H1 (cell line): Measurements from ENCODE around the gene RILPL2. TPM values are rescaled to one million over a fixed set of nuclear protein-coding genes. Genes with fewer than 3 reads are reported as not detected.
"Not testable (repeated sequence)": the region's sequence is repeated elsewhere in the genome, so short reads cannot be mapped to it uniquely, and the experiment has no call there.

Experiments
- CTCF ChIA-PET: fragments of 300-600 bp; sonication (Branson Sonifier 250); formaldehyde crosslinking; loops from one replicate; lab custom pipeline; 2021; ENCODE audit not compliant: partially characterized antibody; lab: Charles Lee
- POLR2A ChIA-PET: fragments of 300-600 bp; sonication (Branson Sonifier 250); formaldehyde crosslinking; loops from one replicate; lab custom pipeline; 2021; ENCODE audit warnings: inconsistent platforms; ENCODE audit not compliant: partially characterized antibody; lab: Charles Lee
- DNase-seq, 2 experiments: peaks; one replicate each; pipeline versions ENCODE4 v3.0.0 to v3.0.0-alpha.2; 2010 to 2022; ENCODE audit warnings: low spot score in 2 of 2, low read depth in 1 of 2, mixed read lengths in 1 of 2
- FAIRE-seq: peaks from 2 replicates; lab custom pipeline; 2011; peaks lifted over from hg19 to GRCh38; lab: Jason Lieb, UNC
- H2AFZ ChIP-seq: 2 replicates; pipeline ENCODE4 v1.8.1; 2012; ENCODE audit warnings: low read length, inconsistent platforms
- H2AK5ac ChIP-seq: 2 replicates; pipeline ENCODE4 v1.6.1; 2013; ENCODE audit warnings: low read depth, low read length
- H2BK120ac ChIP-seq: replicated peaks from 2 replicates; pipeline ENCODE3; 2013; ENCODE audit warnings: low read depth, low read length, inconsistent platforms
- H2BK12ac ChIP-seq: 2 replicates; pipeline ENCODE4 v1.6.1; 2013; ENCODE audit warnings: low read depth, low read length
- H2BK15ac ChIP-seq: 2 replicates; pipeline ENCODE4 v1.6.1; 2013; ENCODE audit warnings: low read length
- H2BK20ac ChIP-seq: 2 replicates; pipeline ENCODE4 v1.6.1; 2013; ENCODE audit warnings: low read length
- H2BK5ac ChIP-seq: 2 replicates; pipeline ENCODE4 v1.6.1; 2013; ENCODE audit warnings: low read depth, low read length
- H3K14ac ChIP-seq: 2 replicates; pipeline ENCODE4 v1.6.1; 2013; ENCODE audit warnings: inconsistent platforms; ENCODE audit not compliant: insufficient read length
- H3K18ac ChIP-seq: 2 replicates; pipeline ENCODE4 v1.6.1; 2013; ENCODE audit warnings: low read length; ENCODE audit errors: extremely low read depth
- H3K23ac ChIP-seq: 2 replicates; pipeline ENCODE4 v1.6.1; 2013; ENCODE audit warnings: inconsistent platforms; ENCODE audit not compliant: insufficient read length
- H3K23me2 ChIP-seq: 2 replicates; pipeline ENCODE4 v1.6.1; 2013; ENCODE audit warnings: low read depth, low read length
- H3K27ac ChIP-seq: 2 replicates; pipeline ENCODE4 v1.6.1; 2011; ENCODE audit warnings: low read depth, low read length, inconsistent platforms
- H3K27me3 ChIP-seq, 4 experiments: replicated peaks in 1 of 4; 1 replicate in 1 of 4; 2 replicates in 3 of 4; pipeline versions ENCODE4 v1.6.1 to v1.8.1; 2011 to 2013; ENCODE audit warnings: low read length in 3 of 4, mild to moderate bottlenecking in 3 of 4, inconsistent platforms in 2 of 4, mixed read lengths in 2 of 4, moderate library complexity in 1 of 4; ENCODE audit not compliant: control insufficient read depth in 3 of 4, insufficient read depth in 3 of 4; ENCODE audit errors: extremely low read depth in 1 of 4
- H3K36me3 ChIP-seq, 4 experiments: 2 replicates each; pipeline versions ENCODE4 v1.6.1 to v1.8.1; 2011 to 2013; ENCODE audit warnings: mild to moderate bottlenecking in 4 of 4, low read length in 3 of 4, moderate library complexity in 2 of 4, control low read depth in 1 of 4, inconsistent platforms in 1 of 4; ENCODE audit not compliant: insufficient read depth in 4 of 4, control insufficient read depth in 2 of 4
- H3K4ac ChIP-seq: replicated peaks from 2 replicates; pipeline ENCODE3; 2013; ENCODE audit warnings: low read length, low read depth, mixed read lengths, inconsistent platforms; ENCODE audit not compliant: insufficient read length
- H3K4me1 ChIP-seq, 4 experiments: replicated peaks in 1 of 4; 1 replicate in 1 of 4; 2 replicates in 3 of 4; pipeline versions ENCODE4 v1.6.1 to v1.8.1; 2011 to 2013; ENCODE audit warnings: low read length in 3 of 4, inconsistent platforms in 2 of 4, mixed read lengths in 1 of 4; ENCODE audit not compliant: insufficient read depth in 4 of 4, control insufficient read depth in 3 of 4
- H3K4me2 ChIP-seq, 2 experiments: 2 replicates each; pipeline versions ENCODE4 v1.6.1 to v1.8.1; 2011 to 2013; ENCODE audit warnings: low read depth in 2 of 2, low read length in 2 of 2, control low read depth in 1 of 2, inconsistent platforms in 1 of 2, mild to moderate bottlenecking in 1 of 2; ENCODE audit not compliant: insufficient read depth in 1 of 2
- H3K4me3 ChIP-seq, 4 experiments: fragments of 200-600, 300-600 bp in 1 of 4; sonication (generic), shearing (Covaris generic), sonication (Bioruptor Twin) in 1 of 4; 2 replicates each; pipeline versions ENCODE4 v1.5.1 to v1.8.1; 2011 to 2016; ENCODE audit warnings: low read length in 4 of 4, low read depth in 3 of 4, control low read depth in 2 of 4, inconsistent platforms in 2 of 4, mild to moderate bottlenecking in 2 of 4, mixed read lengths in 1 of 4, moderate library complexity in 1 of 4; ENCODE audit not compliant: insufficient read depth in 2 of 4; ENCODE audit errors: extremely low read depth in 1 of 4
- H3K56ac ChIP-seq: replicated peaks from 2 replicates; pipeline ENCODE3; 2013; ENCODE audit warnings: low read depth, mild to moderate bottlenecking, mixed read lengths, low read length, inconsistent platforms; ENCODE audit not compliant: insufficient read length
- H3K79me1 ChIP-seq: 2 replicates; pipeline ENCODE4 v1.6.1; 2013; ENCODE audit warnings: low read depth, low read length, control low read depth
- H3K79me2 ChIP-seq, 2 experiments: 2 replicates each; pipeline versions ENCODE4 v1.6.1 to v1.8.1; 2012 to 2013; ENCODE audit warnings: low read length in 2 of 2, mild to moderate bottlenecking in 2 of 2, inconsistent platforms in 1 of 2; ENCODE audit not compliant: insufficient read depth in 2 of 2, control insufficient read depth in 1 of 2
- H3K9ac ChIP-seq, 4 experiments: replicated peaks in 1 of 4; 1 replicate in 1 of 4; 2 replicates in 3 of 4; pipeline versions ENCODE4 v1.6.1 to v1.8.1; 2011 to 2013; ENCODE audit warnings: low read depth in 3 of 4, low read length in 3 of 4, control low read depth in 2 of 4, mild to moderate bottlenecking in 2 of 4, moderate library complexity in 2 of 4, inconsistent platforms in 1 of 4; ENCODE audit errors: extremely low read depth in 1 of 4
- H3K9me3 ChIP-seq, 2 experiments: 2 replicates each; pipeline versions ENCODE4 v1.6.1 to v1.8.1; 2012 to 2013; ENCODE audit warnings: mild to moderate bottlenecking in 2 of 2, moderate library complexity in 2 of 2, control low read depth in 1 of 2, inconsistent platforms in 1 of 2, low read depth in 1 of 2, low read length in 1 of 2, mixed read lengths in 1 of 2; ENCODE audit not compliant: insufficient read depth in 2 of 2
- H4K20me1 ChIP-seq, 2 experiments: replicated peaks in 1 of 2; 2 replicates each; pipeline versions ENCODE3 to v1.8.1; 2011 to 2013; ENCODE audit warnings: inconsistent platforms in 2 of 2, low read length in 2 of 2, mild to moderate bottlenecking in 1 of 2; ENCODE audit not compliant: insufficient read depth in 2 of 2, control insufficient read depth in 1 of 2
- H4K5ac ChIP-seq: 2 replicates; pipeline ENCODE4 v1.6.1; 2013; ENCODE audit warnings: low read length, low read depth, mixed read lengths, inconsistent platforms; ENCODE audit not compliant: insufficient read length
- H4K8ac ChIP-seq: 2 replicates; pipeline ENCODE4 v1.8.0; 2013; ENCODE audit warnings: mild to moderate bottlenecking, moderate library complexity, low read length, inconsistent platforms; ENCODE audit not compliant: insufficient read depth; ENCODE audit errors: extremely low read depth
- H4K91ac ChIP-seq: replicated peaks from 2 replicates; pipeline ENCODE3; 2013; ENCODE audit warnings: low read length, mixed read lengths, inconsistent platforms; ENCODE audit not compliant: insufficient read length
- WGBS, 2 experiments: shearing (Covaris generic) in 1 of 2; methylation state at CpG; one replicate each; pipeline versions ENCODE4 v1.1.6 to v1.1.7; 2013 to 2015; ENCODE audit warnings: low lambda C conversion rate in 2 of 2, mixed read lengths in 2 of 2, inconsistent platforms in 1 of 2, low coverage in 1 of 2, missing lambda C conversion rate in 1 of 2; ENCODE audit not compliant: insufficient replicate concordance in 2 of 2, insufficient coverage in 1 of 2, insufficient read length in 1 of 2; ENCODE audit errors: extremely low coverage in 1 of 2, missing lambda C conversion rate in 1 of 2; 5-methylcytosine and 5-hydroxymethylcytosine counted together
- polyA plus RNA-seq, 7 experiments: library from polyadenylated mRNA; depleted of rRNA in 3 of 7; stranded (reverse) in 5 of 7; unstranded in 2 of 7; fragments of >200 nt in 5 of 7; fragments of 200-250 nt in 2 of 7; gene quantifications; 1 replicate in 5 of 7; 2 replicates in 1 of 7; 4 replicates in 1 of 7; pipeline versions ENCODE4 v1.2.1 to v1.2.3, GENCODE V29; 2011 to 2013; ENCODE audit warnings: missing spikeins in 2 of 7, mixed read lengths in 2 of 7
- total RNA-seq: library from RNA; stranded (reverse); fragmentation: NEBNext Ultra II Directional; extraction: Animal tissue kit (Norgen Biotek cat#: 25700); gene quantifications from 2 replicates; pipeline ENCODE4 v1.2.1, GENCODE V29; 2021

The RILPL2 gene
- total and polyA plus RNA-seq, 2 of the 8 experiments (the other 6 are each of a cell fraction or from before 2014, with no cell fraction given) = 0.77 to 1.4 TPM

DNA sequence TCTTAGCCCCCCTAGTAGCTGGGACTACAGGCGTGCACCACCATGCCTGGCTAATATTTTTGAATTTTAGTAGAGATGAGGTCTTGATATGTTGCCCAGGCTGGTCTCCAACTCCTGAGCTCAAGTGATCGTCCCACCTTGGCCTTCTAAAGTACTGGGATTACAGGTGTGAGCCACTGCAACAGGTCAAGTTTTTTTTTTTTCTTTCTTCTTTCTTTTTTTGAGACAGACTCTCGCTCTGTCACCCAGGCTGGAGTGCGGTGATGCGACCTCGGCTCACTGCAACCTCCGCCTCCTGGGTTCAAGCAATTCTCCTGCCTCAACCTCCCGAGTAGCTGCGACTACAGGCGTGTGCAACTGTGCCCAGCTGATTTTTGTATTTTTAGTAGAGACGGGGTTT lies 26.7 kb upstream of the RILPL2 start:
- not testable (repeated sequence) for H3K4ac ChIP-seq, H3K23ac ChIP-seq, H3K79me1 ChIP-seq, H3K27ac ChIP-seq, H3K4me1 ChIP-seq, H4K20me1 ChIP-seq, H3K9ac ChIP-seq, H2BK12ac ChIP-seq, H3K27me3 ChIP-seq, H4K8ac ChIP-seq, H2AFZ ChIP-seq, H3K79me2 ChIP-seq, H4K5ac ChIP-seq, DNase-seq, H2AK5ac ChIP-seq, H2BK20ac ChIP-seq, H2BK120ac ChIP-seq, H3K4me2 ChIP-seq, H3K23me2 ChIP-seq, H2BK5ac ChIP-seq, H3K4me3 ChIP-seq, FAIRE-seq, H3K9me3 ChIP-seq, H3K36me3 ChIP-seq, H3K14ac ChIP-seq, H3K56ac ChIP-seq, H2BK15ac ChIP-seq, H4K91ac ChIP-seq, H3K18ac ChIP-seq
- WGBS, 2 experiments = 94% methylated on average over 10 of the region's 11 CpGs; no CpG with 5 or more reads in 1 of the 2 experiments
- ChIA-PET POLR2A (interaction anchor here (0.6 to 0.9 kb wide), 3 partner anchors 10 to 110 kb away, joined by 3 to 4 read pairs (median 3); no protein-coding TSS in a partner anchor), CTCF (interaction anchor here (0.6 to 0.7 kb wide), 2 partner anchors 51 to 1063 kb away, joined by 3 read pairs; no protein-coding TSS in a partner anchor)
